Measurements from ENCODE around the gene CTNNA3.
"Not testable (repeated sequence)": the region's sequence is repeated elsewhere in the genome, so short reads cannot be mapped to it uniquely, and the experiment has no call there.

CTNNA3 gene

DNA sequence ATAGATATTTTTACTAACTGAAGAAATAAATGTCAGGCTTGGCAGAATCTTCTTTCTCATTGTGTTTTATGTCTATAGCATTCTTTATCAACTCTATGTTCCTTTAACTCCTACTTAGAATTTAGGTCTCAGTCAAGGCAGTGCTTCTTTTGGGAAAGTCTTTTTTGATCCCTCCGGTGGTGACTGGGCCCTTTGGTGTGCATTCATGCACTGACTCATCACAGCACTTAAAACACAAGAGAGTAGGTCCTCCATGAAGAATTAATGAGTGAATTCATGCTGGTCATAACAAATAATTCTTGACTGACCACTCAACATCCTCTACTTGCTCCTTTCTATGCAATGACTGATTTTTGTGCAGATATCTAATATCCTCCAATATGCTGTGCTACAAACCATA, 1229.0 kb downstream of the CTNNA3 start:
- DNase-seq: no peak

DNA sequence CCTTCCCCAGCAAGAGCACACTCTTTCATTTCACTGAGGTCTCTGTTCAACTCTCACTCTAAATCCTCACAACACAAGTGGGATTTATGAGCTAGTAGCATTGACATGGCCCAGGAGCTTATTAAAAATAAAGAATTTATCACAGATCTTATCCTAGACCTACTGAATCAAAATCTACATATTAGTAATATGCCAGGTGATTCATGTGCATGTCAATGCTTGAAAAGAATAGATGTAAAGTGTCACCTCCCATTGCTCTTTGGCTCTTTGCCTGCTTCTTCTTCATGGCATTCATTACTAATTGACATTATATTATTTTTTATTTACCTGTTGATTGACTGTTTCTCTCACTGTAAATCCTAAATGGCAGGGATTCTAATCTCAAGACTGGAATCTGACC, 1229.4 kb downstream of the CTNNA3 start:
- DNase-seq: no peak

DNA sequence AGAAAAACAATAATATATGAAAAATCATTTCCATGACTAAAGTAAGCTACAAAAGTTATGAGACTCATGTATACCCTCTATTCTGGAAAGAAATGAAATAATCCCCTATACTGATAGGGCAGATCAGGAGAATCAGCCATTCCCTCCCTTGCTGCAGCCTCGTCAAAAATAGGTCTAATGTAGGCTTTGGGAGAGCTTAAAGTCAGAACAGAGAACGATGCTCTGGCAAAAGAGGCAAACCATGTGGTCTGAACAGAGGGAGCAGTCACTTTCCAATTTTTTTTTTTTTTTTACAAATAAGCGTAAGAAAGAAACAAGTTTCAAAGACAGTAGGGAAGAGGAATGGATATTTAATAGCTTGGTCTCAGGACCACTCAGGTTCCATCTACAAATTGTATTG, 1232.4 kb downstream of the CTNNA3 start:
- no peak for DNase-seq

DNA sequence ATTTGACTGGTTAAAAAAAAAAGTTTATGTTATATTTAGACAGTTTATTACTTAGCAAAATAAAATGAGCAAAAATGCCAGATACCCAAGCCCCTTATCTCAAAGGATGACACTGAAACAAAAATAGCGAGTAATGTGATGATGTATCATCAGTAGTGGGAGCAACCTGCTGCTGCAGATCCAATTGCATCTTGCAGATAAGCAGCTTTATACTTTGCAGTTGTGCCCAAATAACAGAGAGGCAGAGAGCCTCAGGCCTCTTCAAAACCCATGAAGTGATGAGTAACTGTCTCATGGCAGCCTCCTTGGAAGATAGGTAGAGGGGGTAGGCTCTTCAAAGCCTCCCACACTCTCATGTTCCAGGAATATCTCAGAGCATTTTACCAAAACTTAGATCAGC, 1238.4 kb downstream of the CTNNA3 start:
- no peak for DNase-seq

DNA sequence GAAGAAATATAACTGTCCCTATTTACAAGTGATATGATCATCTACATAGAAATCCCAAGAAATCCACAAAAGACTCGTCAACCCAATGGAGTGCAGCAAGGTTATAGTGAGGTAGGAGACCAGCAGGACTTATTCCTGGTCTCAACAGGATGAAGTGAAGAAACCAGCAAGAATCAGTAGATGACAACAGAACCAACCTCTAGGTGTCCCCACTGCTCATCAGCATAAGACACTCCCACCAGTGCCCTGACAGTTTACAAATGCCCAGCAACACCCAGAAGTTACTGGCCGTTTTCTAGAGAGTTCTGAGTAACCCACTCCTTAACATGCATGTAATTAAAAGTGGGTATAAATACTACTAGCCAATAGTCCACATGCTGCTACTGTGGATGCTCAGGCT, 1240.7 kb downstream of the CTNNA3 start:
- no peak for DNase-seq

DNA sequence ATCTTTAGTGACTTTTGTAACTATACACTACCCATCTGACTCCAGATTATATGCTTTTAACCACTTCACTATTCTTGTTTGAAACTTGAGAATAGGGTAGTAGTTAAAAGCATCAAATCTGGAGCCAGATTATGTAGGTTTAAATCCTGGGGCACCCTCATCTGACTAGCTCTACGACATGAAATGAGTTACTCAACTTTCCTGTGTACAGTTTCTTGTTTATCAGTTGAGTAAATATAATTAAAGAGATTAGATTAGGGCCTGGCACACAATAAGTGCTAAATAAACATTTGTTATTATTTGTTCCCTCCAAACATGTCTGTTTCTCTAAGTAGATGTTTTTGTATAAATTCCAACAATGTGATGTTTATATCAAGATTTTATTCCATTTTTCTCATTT, 1255.4 kb downstream of the CTNNA3 start:
- DNase-seq: no peak

DNA sequence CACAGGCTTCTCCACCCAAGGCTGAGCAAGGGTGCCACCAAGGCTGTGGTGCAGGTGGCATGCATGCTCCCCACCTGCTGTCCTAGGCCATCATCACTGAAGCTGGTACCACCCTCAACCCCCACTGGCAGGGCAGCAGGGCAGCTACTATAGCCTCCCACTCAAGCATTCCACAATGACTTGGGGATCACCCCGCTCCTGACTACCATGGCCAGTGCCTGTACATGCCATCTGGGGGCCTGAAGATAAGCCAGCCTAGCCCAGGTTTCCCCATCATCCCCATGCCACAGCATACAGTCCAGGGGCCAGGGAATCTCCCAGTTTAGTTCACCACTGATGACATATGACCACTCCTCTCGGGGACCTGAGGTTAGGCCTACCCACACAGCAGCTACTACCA, 1281.1 kb downstream of the CTNNA3 start:
- no peak for DNase-seq

DNA sequence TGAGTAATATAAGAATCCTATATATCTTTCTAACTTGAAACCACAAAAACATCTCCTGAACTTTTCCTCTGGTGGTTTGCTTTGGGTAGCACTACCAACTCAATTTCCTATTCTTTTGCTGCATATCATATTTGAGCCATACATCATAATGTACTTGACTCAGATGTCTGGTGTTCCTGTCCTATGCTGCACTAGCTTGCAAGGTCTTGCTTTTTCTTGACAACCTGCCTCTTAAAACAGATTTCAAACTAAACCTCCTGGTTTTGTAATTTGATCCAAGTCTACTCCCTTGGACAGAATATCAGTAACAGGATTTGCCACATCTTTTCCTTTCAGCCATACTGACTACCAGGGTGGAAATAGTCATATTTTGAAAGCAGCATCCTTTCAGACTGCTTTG, 1290.4 kb downstream of the CTNNA3 start:
- no peak for DNase-seq

DNA sequence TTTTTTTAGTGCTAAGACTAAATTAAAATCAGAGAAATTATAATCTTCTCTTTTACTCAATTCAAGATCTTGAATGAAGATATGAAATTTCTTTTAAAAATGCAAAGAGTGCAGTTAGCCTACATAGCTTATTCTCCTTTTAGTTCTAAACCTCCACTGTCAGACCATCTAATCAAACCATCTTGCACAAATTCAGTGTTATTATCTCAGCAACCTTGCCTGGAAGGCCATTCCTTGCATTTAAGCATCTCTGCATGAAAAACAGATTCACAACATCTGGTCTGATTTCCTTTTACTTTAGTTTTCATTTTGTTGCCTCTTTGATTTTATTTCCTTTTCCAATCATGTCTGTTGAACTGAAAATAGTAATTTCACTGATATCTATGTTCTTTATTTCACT, 1297.3 kb downstream of the CTNNA3 start:
- no peak for DNase-seq

DNA sequence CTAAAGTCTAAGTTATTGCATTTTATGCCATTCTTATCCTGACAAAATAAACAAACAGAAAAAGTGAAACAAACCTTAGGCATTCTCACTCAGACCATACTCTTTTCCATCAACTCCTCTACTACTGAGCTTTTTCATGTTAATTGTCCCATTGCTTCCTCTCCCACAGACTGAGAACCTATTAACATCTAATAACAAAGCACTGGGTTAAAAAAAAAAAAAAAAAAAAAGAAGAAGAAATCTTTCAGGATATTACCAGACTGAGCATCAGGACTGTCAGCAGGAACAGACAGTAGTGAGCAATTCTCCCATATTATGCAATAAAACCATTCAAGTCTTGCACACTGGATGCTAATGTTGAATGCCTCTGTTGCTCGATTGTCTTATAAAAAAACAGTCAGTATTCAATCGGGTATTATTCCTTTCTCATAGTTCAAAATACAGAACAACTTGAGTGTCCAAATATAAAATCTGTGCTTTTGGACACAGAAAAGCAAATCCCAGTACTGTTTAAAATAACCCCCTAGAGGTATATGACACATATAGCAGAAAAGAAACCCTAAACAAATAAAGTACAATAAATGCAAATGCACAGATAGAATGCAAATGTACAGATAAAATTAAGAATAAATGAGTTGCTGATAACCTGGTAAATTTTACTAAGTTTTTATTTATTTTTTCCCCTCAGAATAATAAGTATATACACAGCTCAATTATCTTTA, 1301.5 kb downstream of the CTNNA3 start:
- no peak for DNase-seq

DNA sequence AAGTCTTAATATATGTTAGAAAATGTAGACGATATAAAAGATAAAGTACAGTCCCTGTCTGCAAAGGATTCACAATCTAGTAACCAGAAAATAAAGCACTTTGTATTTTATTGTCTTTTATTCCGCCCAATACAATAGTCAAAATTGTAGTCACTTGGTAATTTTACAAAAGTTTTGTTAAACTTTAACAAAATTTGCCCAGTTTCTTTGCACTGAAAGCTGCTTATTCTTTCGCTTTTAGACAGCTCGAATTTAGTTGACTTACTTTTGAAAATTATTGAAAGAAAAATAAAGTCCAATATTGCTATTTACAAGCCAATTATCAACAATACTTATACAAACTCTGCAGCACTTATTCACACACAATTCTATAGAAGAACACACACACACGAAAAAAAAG, 1305.1 kb downstream of the CTNNA3 start:
- no peak for DNase-seq

DNA sequence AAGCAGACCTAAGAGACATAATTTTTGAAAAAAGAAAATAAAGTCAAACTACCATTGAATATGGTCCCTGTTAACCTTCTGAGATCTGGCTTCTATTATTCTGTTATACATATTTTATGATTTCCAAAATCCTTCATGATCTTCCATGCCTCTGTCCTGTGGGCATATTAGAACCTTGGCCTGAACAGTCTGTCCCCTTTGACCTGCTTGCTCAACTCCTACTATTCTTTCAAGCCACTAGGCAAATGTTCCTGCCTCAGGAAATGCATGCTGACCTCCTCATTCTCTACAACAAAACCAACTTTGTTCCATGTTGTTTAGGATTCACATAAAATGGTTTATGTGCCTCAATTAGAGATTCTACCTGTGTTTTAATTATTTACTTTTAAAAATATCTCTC, 1315.0 kb downstream of the CTNNA3 start:
- no peak for DNase-seq

DNA sequence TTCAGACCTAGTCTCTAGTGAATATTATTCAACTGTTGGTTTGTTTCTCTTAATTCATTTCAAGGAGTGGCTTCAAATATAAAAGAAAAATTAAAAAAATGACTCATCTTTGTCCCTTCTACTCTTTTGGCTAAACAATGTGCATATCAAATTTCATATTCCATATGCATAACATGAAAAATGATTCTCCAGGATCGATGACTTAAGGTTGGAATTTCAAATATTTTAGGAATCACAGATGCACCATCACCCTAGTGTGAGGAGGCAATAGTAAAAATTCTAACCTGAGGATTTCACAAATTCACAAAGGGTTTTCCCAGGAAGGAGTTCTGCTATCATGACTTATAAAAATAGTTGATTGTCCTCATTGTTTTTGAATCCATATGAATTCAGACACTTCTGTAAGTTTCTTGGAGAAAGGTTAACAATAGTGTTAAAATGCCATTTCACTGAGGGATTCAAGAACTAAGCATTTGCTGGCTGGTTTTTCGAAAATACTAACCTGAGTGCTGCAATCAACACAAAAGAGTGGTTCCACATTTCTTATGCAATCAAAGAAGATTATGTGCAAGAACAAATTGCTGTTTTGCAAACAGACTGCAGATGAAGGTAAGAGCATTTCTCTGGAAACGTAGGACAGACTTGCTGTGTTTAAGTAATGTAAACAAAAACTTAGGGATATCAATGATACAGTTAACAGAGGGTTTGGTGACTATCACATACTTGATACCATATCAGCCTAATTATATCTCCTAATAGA, 1317.7 kb downstream of the CTNNA3 start:
- no peak for DNase-seq

DNA sequence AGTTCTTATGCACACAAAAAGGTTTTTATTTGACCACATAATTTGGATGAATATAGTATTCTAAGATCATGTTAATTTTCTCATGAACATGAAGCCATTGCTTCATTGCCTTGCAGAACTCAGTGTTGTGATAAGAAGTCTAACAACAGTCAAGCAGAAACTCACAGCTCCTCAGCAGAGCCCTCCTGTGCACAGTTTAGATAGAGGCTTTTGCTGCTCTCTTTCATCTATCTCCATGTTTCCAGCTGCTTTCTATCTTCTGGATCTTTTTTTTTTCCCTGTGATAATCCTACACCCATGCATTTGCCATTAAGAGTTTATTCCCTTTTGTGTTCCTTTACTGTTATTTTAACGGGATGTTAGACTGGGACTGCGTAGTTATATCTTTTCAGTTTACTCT, 1327.8 kb downstream of the CTNNA3 start:
- no peak for DNase-seq

DNA sequence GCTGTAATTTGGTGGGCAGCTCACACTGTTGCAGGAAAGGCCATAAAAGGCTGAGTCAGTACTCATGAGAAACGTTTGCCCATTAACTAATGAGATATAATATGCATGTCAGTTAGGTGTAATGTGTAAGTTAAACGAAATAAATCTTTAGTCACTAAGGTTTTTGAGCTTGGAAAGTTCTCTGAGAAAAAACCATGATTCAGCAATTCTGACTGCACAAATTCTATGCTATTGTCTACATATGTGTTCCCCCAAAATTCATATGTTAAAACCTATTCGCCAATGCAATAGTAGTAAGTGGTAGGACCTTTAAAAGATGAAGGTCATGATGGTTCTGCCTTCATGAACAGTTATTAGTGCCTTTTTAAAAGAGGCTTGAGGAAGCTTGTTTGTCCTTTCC, 1329.8 kb downstream of the CTNNA3 start:
- DNase-seq: no peak

DNA sequence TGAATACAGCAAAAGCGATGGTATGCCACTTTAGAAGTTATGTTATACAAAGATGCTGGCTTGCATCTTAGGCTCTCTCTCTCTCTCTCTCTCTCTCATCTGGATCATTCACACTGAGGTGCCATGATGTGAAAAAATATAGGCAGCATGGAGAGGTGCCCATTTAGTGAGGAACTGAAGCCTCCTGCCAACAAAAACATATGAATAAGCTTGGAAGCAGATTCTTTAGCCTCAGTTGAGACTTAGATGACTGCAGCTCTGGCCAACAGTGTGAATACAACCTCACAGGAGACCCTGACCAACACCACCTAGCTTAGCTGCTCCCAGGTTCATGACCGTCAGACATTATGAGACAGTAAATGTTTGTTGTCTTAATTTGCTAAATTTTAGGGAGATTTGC, 1330.3 kb downstream of the CTNNA3 start:
- DNase-seq: no peak

DNA sequence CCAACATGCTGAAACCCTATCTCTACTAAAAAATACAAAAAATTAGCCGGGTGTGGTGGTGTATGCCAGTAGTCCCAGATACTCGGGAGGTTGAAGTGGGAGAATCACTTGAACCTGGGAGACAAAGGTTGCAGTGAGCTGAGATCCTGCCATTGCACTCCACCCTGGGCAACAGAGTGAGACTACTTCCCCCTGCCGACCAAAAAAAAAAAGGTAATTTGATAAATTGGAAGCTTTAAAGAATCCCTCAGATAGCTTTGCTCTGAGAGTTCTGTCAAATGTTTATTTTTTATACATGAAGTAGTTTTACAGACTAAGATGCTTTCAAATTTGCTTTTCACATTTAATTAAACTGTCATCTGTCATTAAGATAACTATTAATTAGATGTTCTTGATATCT, 1333.5 kb downstream of the CTNNA3 start:
- DNase-seq: no peak

DNA sequence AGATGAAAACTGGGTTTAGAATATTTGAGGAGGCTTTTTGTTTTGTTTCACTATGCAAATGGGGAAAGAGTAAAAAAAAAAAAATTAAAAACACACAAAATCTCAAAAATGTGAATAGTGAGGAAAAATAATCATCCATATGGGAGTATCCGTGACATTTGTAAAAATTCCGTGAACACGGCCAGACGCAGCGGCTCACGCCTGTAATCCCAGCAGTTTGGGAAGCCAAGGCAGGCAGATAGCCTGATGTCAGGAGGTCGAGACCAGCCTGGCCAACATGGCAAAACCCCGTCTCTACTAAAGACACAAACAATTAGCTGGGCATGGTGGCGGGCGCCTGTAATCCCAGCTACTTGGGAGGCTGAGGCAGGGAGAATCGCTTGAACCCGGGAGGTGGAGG, 1342.2 kb downstream of the CTNNA3 start:
- DNase-seq: not testable (repeated sequence)

DNA sequence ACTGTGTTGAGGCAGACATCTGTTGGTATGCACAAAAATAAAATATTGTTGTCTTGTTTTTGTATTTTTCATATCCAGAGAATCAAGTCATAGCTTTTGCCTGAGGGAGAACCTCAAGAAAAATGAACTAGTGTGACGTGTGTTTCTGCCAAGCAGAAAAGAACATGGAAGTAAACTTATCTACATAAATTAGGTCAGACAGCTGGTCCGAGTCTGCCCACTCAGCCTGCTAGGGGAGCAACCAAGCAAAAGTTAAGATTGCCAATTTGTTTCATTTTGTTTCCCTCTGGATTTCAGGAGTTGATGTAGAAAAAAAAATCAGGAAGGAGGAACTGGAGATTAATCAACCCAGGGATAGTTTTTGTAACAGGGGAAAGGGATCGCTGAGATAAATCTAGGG, 1342.6 kb downstream of the CTNNA3 start:
- no peak for DNase-seq

DNA sequence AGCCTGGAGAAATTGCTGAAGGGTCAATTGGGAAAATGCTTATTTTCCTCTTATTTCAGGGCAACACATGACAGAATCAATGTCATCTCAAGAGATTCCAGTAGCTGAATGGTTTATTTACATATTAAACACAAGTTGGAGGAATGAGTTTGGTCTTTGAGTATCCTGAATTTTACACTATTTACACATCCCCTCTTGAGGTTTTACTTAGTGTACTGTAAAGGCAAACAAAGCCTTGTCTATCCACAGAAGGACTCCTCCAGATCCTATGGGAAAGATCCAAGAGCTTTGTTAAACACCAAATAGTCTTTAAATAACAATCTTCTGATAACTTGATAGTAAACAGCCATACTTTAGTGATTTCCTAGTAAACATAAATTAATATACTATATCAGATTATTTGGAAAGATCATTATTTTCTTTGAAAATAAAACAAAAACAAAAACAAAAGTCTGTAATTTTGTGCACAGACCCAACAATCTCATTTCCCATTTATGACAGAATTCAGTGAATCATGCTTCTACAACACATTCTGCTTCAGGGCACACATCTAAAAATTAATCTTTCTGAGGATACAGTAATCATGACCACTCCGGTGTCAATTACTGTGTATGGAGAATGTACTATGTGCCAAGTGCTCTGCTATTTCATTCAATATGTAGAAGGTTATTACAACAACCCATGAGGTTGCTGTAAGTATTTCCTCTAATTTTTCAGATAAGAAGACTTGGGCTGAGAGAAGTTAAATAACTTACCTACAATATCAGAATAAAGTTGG, 1345.2 kb downstream of the CTNNA3 start:
- DNase-seq: no peak

DNA sequence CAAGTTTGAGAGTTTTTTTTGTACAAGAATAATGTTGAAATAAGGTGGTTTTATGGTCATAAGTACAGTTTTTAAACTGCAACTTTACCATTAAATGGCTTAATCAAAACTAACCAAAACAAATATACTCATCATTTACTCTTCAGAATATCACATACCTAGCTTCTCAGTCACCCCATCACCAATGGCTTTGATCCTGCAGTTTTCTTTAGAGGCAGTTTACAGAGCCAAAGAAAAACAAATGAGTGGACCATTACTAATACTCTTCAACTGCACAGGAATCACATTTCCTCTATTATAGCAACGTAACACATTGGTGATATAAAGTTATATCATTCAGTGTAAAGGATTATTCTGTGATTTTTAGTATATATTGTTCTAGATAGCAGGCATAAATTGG, 1346.3 kb downstream of the CTNNA3 start:
- no peak for DNase-seq

DNA sequence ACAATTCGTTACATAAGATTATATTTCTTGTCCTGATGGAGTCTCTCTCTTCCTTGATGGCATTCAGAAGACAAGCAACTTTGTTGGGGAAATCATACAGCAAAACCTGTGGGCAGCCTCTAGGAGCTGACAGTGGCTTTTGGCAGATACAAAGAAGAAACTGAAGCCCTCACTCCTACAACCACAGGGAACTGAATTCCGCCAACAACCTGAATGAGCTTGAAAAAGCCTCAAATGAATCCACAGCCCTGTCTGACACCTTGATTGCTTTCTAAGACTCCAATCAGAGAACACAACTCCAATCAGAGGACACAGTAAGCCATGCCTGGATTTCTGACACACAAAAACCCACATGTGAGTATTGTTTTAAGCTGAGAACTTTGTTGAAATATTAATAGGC, 1346.9 kb downstream of the CTNNA3 start:
- DNase-seq: no peak

DNA sequence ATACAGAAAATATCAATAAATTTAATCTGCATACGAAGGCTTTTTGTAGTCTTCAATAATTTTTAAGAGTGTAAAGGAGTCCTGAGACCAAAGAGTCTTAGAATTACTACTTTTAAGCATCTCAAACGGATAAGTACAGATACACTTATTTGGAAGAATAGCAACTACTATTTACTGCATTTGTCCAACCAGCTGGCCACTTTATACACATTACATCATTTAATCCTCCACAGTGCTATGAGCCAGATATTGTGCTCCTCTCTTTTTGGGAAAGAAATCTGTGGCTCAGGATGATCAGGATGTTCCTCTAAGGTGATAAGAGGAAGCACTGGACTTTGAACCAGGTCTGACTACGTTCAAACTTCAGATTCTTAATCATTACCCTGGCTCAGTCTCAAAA, 1358.8 kb downstream of the CTNNA3 start:
- DNase-seq: no peak

DNA sequence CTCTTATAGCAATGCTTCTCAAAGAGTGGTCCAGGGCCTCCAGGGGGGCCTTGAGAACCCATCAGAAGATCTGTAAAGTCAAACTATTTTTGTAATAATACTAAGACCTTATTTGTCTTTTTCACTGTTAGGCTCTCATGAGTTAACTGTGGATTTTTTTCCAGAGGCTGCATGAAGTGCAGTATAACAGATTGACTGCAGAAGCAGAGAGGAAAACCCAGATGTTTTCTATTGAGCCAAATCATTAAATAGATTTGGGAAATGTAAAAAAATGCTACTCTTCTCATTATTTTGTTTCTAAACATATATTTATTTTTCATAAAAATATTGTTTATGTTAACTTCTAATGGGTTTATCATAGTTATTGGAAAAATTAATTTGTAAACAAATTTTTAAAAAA, 1359.2 kb downstream of the CTNNA3 start:
- DNase-seq: no peak

All from activated T-cell treated with anti-CD3 and anti-CD28 coated beads, Interleukin-2, amount 50 U/mL, for 1 hour (primary cell).